GM12878 (cell line): ENCODE data around the gene CS. TPM values are rescaled to one million over a fixed set of nuclear protein-coding genes. Genes with fewer than 3 reads are reported as not detected.

Source experiments
- ATAC-seq: fragments of 200-7000 bp; cut with Tn5 transposase; 3 replicates; pipeline ENCODE4 v1.9.1; 2020; ENCODE audit warnings: mild to moderate bottlenecking, moderate library complexity
- BruUV-seq: library from RNA; stranded (reverse); fragments of 400-500 nt; replicated peaks from 2 replicates; lab custom pipeline; 2021; lab: Mats Ljungman, UMichigan
- CTCF ChIA-PET: fragments of 300-600 bp; sonication (Branson Sonifier 250); formaldehyde crosslinking; extraction: SDS; loops from one replicate; lab custom pipeline; 2021; ENCODE audit warnings: inconsistent platforms; lab: Yijun Ruan, JAX
- POLR2A ChIA-PET: fragments of 350-600 bp; formaldehyde crosslinking; extraction: SDS; loops from one replicate; lab custom pipeline; 2021; ENCODE audit warnings: inconsistent platforms; lab: Charles Lee
- RAD21 ChIA-PET: fragments of 300-600 bp; sonication (Branson Sonifier 250); formaldehyde crosslinking; loops from one replicate; lab custom pipeline; 2023; ENCODE audit warnings: antibody characterized with exemption; ENCODE audit not compliant: unreplicated experiment; lab: Charles Lee
- SMC1A ChIA-PET: fragments of 300-600 bp; sonication (Branson Sonifier 250); formaldehyde crosslinking; loops from one replicate; lab custom pipeline; 2023; ENCODE audit not compliant: unreplicated experiment, uncharacterized antibody; lab: Charles Lee
- DNase-seq: peaks from one replicate; pipeline ENCODE4 v3.0.0-alpha.2; 2011; ENCODE audit warnings: low read depth, low spot score
- FAIRE-seq: peaks from 3 replicates; lab custom pipeline; 2011; peaks lifted over from hg19 to GRCh38; lab: Jason Lieb, UNC
- H2AFZ ChIP-seq: 2 replicates; pipeline ENCODE4 v1.6.0; 2011; ENCODE audit warnings: low read depth, low read length, control low read depth; ENCODE audit not compliant: control insufficient read depth
- H3K27ac ChIP-seq: 2 replicates; pipeline ENCODE4 v1.5.1; 2011; ENCODE audit warnings: control low read depth; ENCODE audit not compliant: control insufficient read depth, insufficient read depth
- H3K27me3 ChIP-seq, 2 experiments: replicated peaks in 1 of 2; 2 replicates each; pipeline versions ENCODE4 v1.6.0 to v1.6.1; 2011; ENCODE audit warnings: low read length in 1 of 2; ENCODE audit not compliant: control insufficient read depth in 2 of 2, insufficient read depth in 2 of 2
- H3K36me3 ChIP-seq, 2 experiments: 2 replicates each; pipeline ENCODE4 v1.5.1; 2011; ENCODE audit warnings: low read length in 1 of 2; ENCODE audit not compliant: control insufficient read depth in 2 of 2, insufficient read depth in 2 of 2
- H3K4me1 ChIP-seq: 2 replicates; pipeline ENCODE4 v1.6.1; 2011; ENCODE audit warnings: mild to moderate bottlenecking, low read length, moderate library complexity, mixed read lengths; ENCODE audit not compliant: control insufficient read depth, insufficient read depth
- H3K4me2 ChIP-seq: 2 replicates; pipeline ENCODE4 v1.6.0; 2011; ENCODE audit warnings: control low read depth; ENCODE audit not compliant: control insufficient read depth, insufficient read depth
- H3K4me3 ChIP-seq: fragments of 200-600 bp; sonication (generic); 2 replicates; pipeline ENCODE4 v1.5.1; 2016
- H3K79me2 ChIP-seq: 2 replicates; pipeline ENCODE4 v1.6.0; 2011; ENCODE audit warnings: low read length; ENCODE audit not compliant: control insufficient read depth, insufficient read depth
- H3K9ac ChIP-seq: 2 replicates; pipeline ENCODE4 v1.8.0; 2011; ENCODE audit warnings: low read length, control low read depth, mixed read lengths; ENCODE audit not compliant: control insufficient read depth, insufficient read depth
- H3K9me3 ChIP-seq: replicated peaks from 3 replicates; pipeline ENCODE4 v1.5.1; 2011; ENCODE audit warnings: mild to moderate bottlenecking, low read length; ENCODE audit not compliant: control insufficient read depth, insufficient read depth
- H4K20me1 ChIP-seq: 2 replicates; pipeline ENCODE4 v1.6.0; 2011; ENCODE audit not compliant: control insufficient read depth, insufficient read depth
- ATF7 ChIP-seq: fragments of 450-650 bp; IDR thresholded peaks from 2 replicates; pipeline ENCODE4 v1.6.1; 2016; ENCODE audit warnings: low read depth, mild to moderate bottlenecking
- CREB1 ChIP-seq: IDR thresholded peaks from 2 replicates; pipeline ENCODE4 v1.6.1; 2012; ENCODE audit warnings: low read depth, mild to moderate bottlenecking, inconsistent platforms
- ETV6 ChIP-seq, 2 experiments: fragments of 450-650 bp in 1 of 2; IDR thresholded peaks in 1 of 2; conservative IDR thresholded peaks in 1 of 2; 2 replicates each; pipeline ENCODE4 v1.6.1; 2014; ENCODE audit warnings: antibody characterized with exemption in 1 of 2, borderline replicate concordance in 1 of 2, low read depth in 1 of 2, mild to moderate bottlenecking in 1 of 2, moderate library complexity in 1 of 2
- MEF2B ChIP-seq: fragments of 450-650 bp; IDR thresholded peaks from 2 replicates; pipeline ENCODE4 v1.6.1; 2018; ENCODE audit warnings: mild to moderate bottlenecking, moderate library complexity; ENCODE audit not compliant: partially characterized antibody, poor library complexity, severe bottlenecking
- MTA3 ChIP-seq: IDR thresholded peaks from 2 replicates; pipeline ENCODE4 v1.6.1; 2012; ENCODE audit warnings: low read length, inconsistent platforms, borderline replicate concordance
- MYB ChIP-seq: fragments of 150-350 bp; IDR thresholded peaks from 2 replicates; pipeline ENCODE4 v1.6.1; 2014; ENCODE audit warnings: mild to moderate bottlenecking, low read depth, low read length, borderline replicate concordance
- NFYA ChIP-seq: IDR thresholded peaks from 2 replicates; pipeline ENCODE4 v1.6.1; 2011; ENCODE audit warnings: low read depth, mild to moderate bottlenecking, low read length, improper control_type of control experiment, borderline replicate concordance
- NR2C1 ChIP-seq: fragments of 450-650 bp; IDR thresholded peaks from 2 replicates; pipeline ENCODE4 v1.6.1; 2017; ENCODE audit warnings: antibody characterized with exemption, mild to moderate bottlenecking, moderate library complexity
- RB1 ChIP-seq: fragments of 450-650 bp; formaldehyde crosslinking; IDR thresholded peaks from 2 replicates; pipeline ENCODE4 v1.6.1; 2017; ENCODE audit warnings: mild to moderate bottlenecking, borderline replicate concordance
- SMARCA5 ChIP-seq: fragments of 450-650 bp; IDR thresholded peaks from 2 replicates; pipeline ENCODE4 v1.6.1; 2017; ENCODE audit warnings: mild to moderate bottlenecking
- SRF ChIP-seq, 2 experiments: IDR thresholded peaks; 2 replicates each; pipeline ENCODE4 v1.6.1; 2011; ENCODE audit warnings: low read depth in 2 of 2, low read length in 2 of 2, mild to moderate bottlenecking in 1 of 2, moderate library complexity in 1 of 2
- YBX1 ChIP-seq: fragments of 450-650 bp; IDR thresholded peaks from 2 replicates; pipeline ENCODE4 v1.6.1; 2016; ENCODE audit warnings: antibody characterized with exemption
- WGBS: methylation state at CpG from one replicate; pipeline ENCODE4 v1.1.6; 2016; ENCODE audit warnings: low lambda C conversion rate; ENCODE audit not compliant: insufficient replicate concordance, insufficient coverage; ENCODE audit errors: missing lambda C conversion rate; 5-methylcytosine and 5-hydroxymethylcytosine counted together
- in situ Hi-C: fragments of 300-500 bp; cut with MboI; formaldehyde crosslinking; loops from 9 replicates; pipeline ENCODE4 v1.14.3; 2018; ENCODE audit warnings: mixed read lengths
- intact Hi-C: fragments of 100-400 bp; cut with micrococcal nuclease; formaldehyde crosslinking; loops from one replicate; pipeline ENCODE4 v1.14.2; 2022; ENCODE audit not compliant: unreplicated experiment
- polyA plus RNA-seq, 11 experiments: library from polyadenylated mRNA; depleted of rRNA in 4 of 11; unstranded in 6 of 11; stranded (reverse) in 5 of 11; fragments of >200 nt; fragmentation: Nextera tagmentation in 4 of 11; fragmentation: Illumina TruSeq in 1 of 11; extraction: Ambion mirVana in 4 of 11; extraction: Trizol in 1 of 11; gene quantifications; 1 replicate in 1 of 11; 2 replicates in 10 of 11; pipeline versions ENCODE4 v1.2.1 to v1.2.3, GENCODE V29; 2011 to 2016; ENCODE audit warnings: inconsistent platforms in 2 of 11, missing spikeins in 2 of 11, low read depth in 1 of 11
- total RNA-seq, 4 experiments: library from RNA; depleted of rRNA in 3 of 4; stranded (reverse); fragments of >200 nt in 3 of 4; fragmentation: Illumina TruSeq in 1 of 4; extraction: Trizol in 1 of 4; gene quantifications; 2 replicates each; pipeline versions ENCODE4 v1.2.1 to v1.2.3, GENCODE V29; 2013 to 2021

Gene CS
- total and polyA plus RNA-seq, 10 of the 15 experiments (the other 5 are each of a cell fraction or from before 2014, with no cell fraction given), result 64.9 to 276 (median 139) TPM

GRCh38 chr12:56304276-56304675 lies 4.1 kb upstream of the CS start:
- TF ChIP-seq RB1 (no peak), MEF2B (no peak), MTA3 (no peak), NR2C1 (no peak), MYB (no peak), NFYA (no peak), SMARCA5 (no peak), CREB1 (no peak), ATF7 (no peak), SRF (IDR thresholded peaks at IDR 0.05; ENCODE audit: low read depth in 2 of 2, low read length in 2 of 2) (no peak), YBX1 (no peak), ETV6 (conservative IDR thresholded peaks at IDR 0.05 in 1 of 2, IDR thresholded peaks at IDR 0.05 in 1 of 2; ENCODE audit: borderline replicate concordance in 1 of 2, low read depth in 1 of 2) (no peak)
- Histone ChIP-seq H3K4me2 (no peak overlapping the region), H3K4me3 (no peak overlapping the region), H4K20me1 (no peaks in the 10 kb centered on the region), H2AFZ (no peak overlapping the region), H3K79me2 (peaks cover 9% of the 10 kb centered on the region), H3K27me3 (no peaks in the 10 kb centered on the region), H3K9ac (no peak overlapping the region), H3K9me3 (no peaks in the 10 kb centered on the region), H3K4me1 (peaks cover 11% of the 10 kb centered on the region), H3K27ac (no peak overlapping the region), H3K36me3 (peaks cover 0 to 3% of the 10 kb centered on the region in 2 experiments; a peak in 2 of 4 replicates)
- in situ Hi-C loops, result no loop called here
- ATAC-seq (no peak), FAIRE-seq (no peak), DNase-seq (no peak)
- ChIA-PET POLR2A (no interaction called here), RAD21 (no interaction called here), SMC1A (no interaction called here), CTCF (no interaction called here)
- WGBS, result 77% methylated on average over 3 of the region's 3 CpGs
- BruUV-seq, result no TSS peak
- intact Hi-C loops, result no loop called here
